Measurements from ENCODE around the gene ESD. TPM values are rescaled to one million over a fixed set of nuclear protein-coding genes. Genes with fewer than 3 reads are reported as not detected.
"Not testable (repeated sequence)": the region's sequence is repeated elsewhere in the genome, so short reads cannot be mapped to it uniquely, and the experiment has no call there.

Gene ESD
- total RNA-seq, 1 experiment from 2014 or later: 119 TPM

GRCh38 chr13:46771693-46772092 lies 25.3 kb downstream of the ESD start:
- Histone ChIP-seq H3K27me3 (ENCODE audit: control insufficient read depth, insufficient read depth, low read length) (no peaks in the 10 kb centered on the region), H3K36me3 (replicated peaks; ENCODE audit: control insufficient read depth, insufficient read depth, low read length) (peaks cover 4% of the 10 kb centered on the region; the same call in 1 of the 2 replicates), H3K4me3 (ENCODE audit: insufficient read depth, low read depth, low read length) (no peak overlapping the region)
- DNase-seq: no peak

- not testable (repeated sequence) for H3K4me3 ChIP-seq (ENCODE audit: insufficient read depth, low read depth, low read length); H3K36me3 ChIP-seq (replicated peaks; ENCODE audit: control insufficient read depth, insufficient read depth, low read length)
Observed at GRCh38 chr13:46769925-46770324, 27.0 kb downstream of the ESD start.

GRCh38 chr13:46761866-46762265 lies 35.1 kb downstream of the ESD start:
- Histone ChIP-seq H3K36me3 (replicated peaks; ENCODE audit: control insufficient read depth, insufficient read depth, low read length) (no peaks in the 10 kb centered on the region), H3K27me3 (ENCODE audit: control insufficient read depth, insufficient read depth, low read length) (no peaks in the 10 kb centered on the region), H3K4me3 (ENCODE audit: insufficient read depth, low read depth, low read length) (no peak overlapping the region)
- DNase-seq: no peak

More at GRCh38 chr13:46769925-46770324, 27.0 kb downstream of the ESD start:
- not testable (repeated sequence) for DNase-seq; H3K27me3 ChIP-seq (ENCODE audit: control insufficient read depth, insufficient read depth, low read length)

- Histone ChIP-seq H3K4me3 (ENCODE audit: insufficient read depth, low read depth, low read length) (no peak overlapping the region), H3K36me3 (replicated peaks; ENCODE audit: control insufficient read depth, insufficient read depth, low read length) (no peaks in the 10 kb centered on the region), H3K27me3 (ENCODE audit: control insufficient read depth, insufficient read depth, low read length) (no peaks in the 10 kb centered on the region)
- DNase-seq: no peak
Observed at GRCh38 chr13:46761174-46761573, 35.8 kb downstream of the ESD start.

- H3K4me3 ChIP-seq (ENCODE audit: insufficient read depth, low read depth, low read length): no peak overlapping the region
- no peaks in the 10 kb centered on the region for H3K36me3 ChIP-seq (replicated peaks; ENCODE audit: control insufficient read depth, insufficient read depth, low read length)
- H3K27me3 ChIP-seq (ENCODE audit: control insufficient read depth, insufficient read depth, low read length): no peaks in the 10 kb centered on the region
- no peak for DNase-seq
Observed at GRCh38 chr13:46759846-46760245, 37.1 kb downstream of the ESD start.

- DNase-seq: no peak
Observed at GRCh38 chr13:46757640-46758039, 39.3 kb downstream of the ESD start.

GRCh38 chr13:46756977-46757376 lies 40.0 kb downstream of the ESD start:
- DNase-seq: no peak
- H3K27me3 ChIP-seq (ENCODE audit: control insufficient read depth, insufficient read depth, low read length): no peaks in the 10 kb centered on the region
- no peak overlapping the region for H3K4me3 ChIP-seq (ENCODE audit: insufficient read depth, low read depth, low read length)
- no peaks in the 10 kb centered on the region; the same call in 1 of the 2 replicates for H3K36me3 ChIP-seq (replicated peaks; ENCODE audit: control insufficient read depth, insufficient read depth, low read length)

More at GRCh38 chr13:46757640-46758039, 39.3 kb downstream of the ESD start:
- H3K27me3 ChIP-seq (ENCODE audit: control insufficient read depth, insufficient read depth, low read length): no peaks in the 10 kb centered on the region
- H3K4me3 ChIP-seq (ENCODE audit: insufficient read depth, low read depth, low read length): no peak overlapping the region
- H3K36me3 ChIP-seq (replicated peaks; ENCODE audit: control insufficient read depth, insufficient read depth, low read length): no peaks in the 10 kb centered on the region

- H3K4me3 ChIP-seq (ENCODE audit: insufficient read depth, low read depth, low read length); DNase-seq; H3K36me3 ChIP-seq (replicated peaks; ENCODE audit: control insufficient read depth, insufficient read depth, low read length); H3K27me3 ChIP-seq (ENCODE audit: control insufficient read depth, insufficient read depth, low read length): not testable (repeated sequence)
Observed at GRCh38 chr13:46755508-46755907, 41.5 kb downstream of the ESD start.

GRCh38 chr13:46754812-46755211 lies 42.1 kb downstream of the ESD start:
- no peak overlapping the region for H3K4me3 ChIP-seq (ENCODE audit: insufficient read depth, low read depth, low read length)
- DNase-seq: no peak
- H3K36me3 ChIP-seq (replicated peaks; ENCODE audit: control insufficient read depth, insufficient read depth, low read length): peaks cover 1% of the 10 kb centered on the region
- no peaks in the 10 kb centered on the region for H3K27me3 ChIP-seq (ENCODE audit: control insufficient read depth, insufficient read depth, low read length)

GRCh38 chr13:46753917-46754316 lies 43.0 kb downstream of the ESD start:
- Histone ChIP-seq H3K4me3 (ENCODE audit: insufficient read depth, low read depth, low read length) (no peak overlapping the region), H3K36me3 (replicated peaks; ENCODE audit: control insufficient read depth, insufficient read depth, low read length) (peaks cover 1% of the 10 kb centered on the region), H3K27me3 (ENCODE audit: control insufficient read depth, insufficient read depth, low read length) (no peaks in the 10 kb centered on the region)
- DNase-seq: no peak

- Histone ChIP-seq H3K27me3 (ENCODE audit: control insufficient read depth, insufficient read depth, low read length) (no peaks in the 10 kb centered on the region), H3K4me3 (ENCODE audit: insufficient read depth, low read depth, low read length) (no peak overlapping the region)
- no peak for DNase-seq
Observed at GRCh38 chr13:46753137-46753536, 43.8 kb downstream of the ESD start.

GRCh38 chr13:46751811-46752635 lies 44.9 kb downstream of the ESD start:
- no peak for DNase-seq
- peaks cover 1% of the 10 kb centered on the region for H3K36me3 ChIP-seq (replicated peaks; ENCODE audit: control insufficient read depth, insufficient read depth, low read length)
- no peak overlapping the region for H3K4me3 ChIP-seq (ENCODE audit: insufficient read depth, low read depth, low read length)
- H3K27me3 ChIP-seq (ENCODE audit: control insufficient read depth, insufficient read depth, low read length): no peaks in the 10 kb centered on the region

More at GRCh38 chr13:46753137-46753536, 43.8 kb downstream of the ESD start:
- H3K36me3 ChIP-seq (replicated peaks; ENCODE audit: control insufficient read depth, insufficient read depth, low read length): peaks cover 1% of the 10 kb centered on the region

GRCh38 chr13:46749951-46750350 lies 47.0 kb downstream of the ESD start:
- no peak overlapping the region for H3K4me3 ChIP-seq (ENCODE audit: insufficient read depth, low read depth, low read length)
- no peaks in the 10 kb centered on the region for H3K27me3 ChIP-seq (ENCODE audit: control insufficient read depth, insufficient read depth, low read length)
- DNase-seq: no peak
- H3K36me3 ChIP-seq (replicated peaks; ENCODE audit: control insufficient read depth, insufficient read depth, low read length): peaks cover 1% of the 10 kb centered on the region

GRCh38 chr13:46748300-46748699 lies 48.7 kb downstream of the ESD start:
- Histone ChIP-seq H3K36me3 (replicated peaks; ENCODE audit: control insufficient read depth, insufficient read depth, low read length) (peaks cover 1% of the 10 kb centered on the region), H3K27me3 (ENCODE audit: control insufficient read depth, insufficient read depth, low read length) (no peaks in the 10 kb centered on the region), H3K4me3 (ENCODE audit: insufficient read depth, low read depth, low read length) (no peak overlapping the region)
- no peak for DNase-seq

- DNase-seq: no peak
- H3K27me3 ChIP-seq (ENCODE audit: control insufficient read depth, insufficient read depth, low read length): no peaks in the 10 kb centered on the region
- peaks cover 1% of the 10 kb centered on the region for H3K36me3 ChIP-seq (replicated peaks; ENCODE audit: control insufficient read depth, insufficient read depth, low read length)
- H3K4me3 ChIP-seq (ENCODE audit: insufficient read depth, low read depth, low read length): no peak overlapping the region
Observed at GRCh38 chr13:46747031-46747820, 49.7 kb downstream of the ESD start.
